ENCODE measurements around the gene KCNQ1OT1. TPM values are rescaled to one million over a fixed set of nuclear protein-coding genes. Genes with fewer than 3 reads are reported as not detected.

Gene KCNQ1OT1
- polyA plus RNA-seq, 6 donors from 2014 or later, result 0.08 to 0.28 (median 0.12) TPM

- Mint-ChIP-seq H3K4me3 (no peak overlapping the region), H3K4me1 (peaks cover 5 to 9% (median 8%) of the 10 kb centered on the region in 3 donors), H3K36me3 (peaks cover 25 to 48% of the 10 kb centered on the region in 2 donors), H3K27me3 (peaks cover 0 to 11% (median 0%) of the 10 kb centered on the region in 3 donors), H3K27ac (peak overlapping the region in 1 of 6 donors; percentile 47), H3K9me3 (peaks cover 4 to 30% (median 17%) of the 10 kb centered on the region in 7 donors)
- DNase-seq (no peak), ATAC-seq (ENCODE audit: low read depth in 2 of 2) (no peak)
Observed at GRCh38 chr11:2657697-2658284, 42.0 kb downstream of the KCNQ1OT1 start.

- Mint-ChIP-seq H3K4me1 (peaks cover 5 to 11% (median 9%) of the 10 kb centered on the region in 3 donors), H3K27me3 (peaks cover 0 to 11% (median 0%) of the 10 kb centered on the region in 3 donors), H3K4me3 (no peak overlapping the region), H3K9me3 (peaks cover 4 to 30% (median 17%) of the 10 kb centered on the region in 7 donors), H3K27ac (no peak overlapping the region), H3K36me3 (peaks cover 25 to 54% of the 10 kb centered on the region in 2 donors)
- no peak for DNase-seq
- ATAC-seq (ENCODE audit: low read depth in 2 of 2), result no peak
Observed at GRCh38 chr11:2656859-2657258, 42.9 kb downstream of the KCNQ1OT1 start.

- Mint-ChIP-seq H3K27ac (peak overlapping the region in 2 of 6 donors; percentile 23 to 28), H3K36me3 (peaks cover 29 to 58% of the 10 kb centered on the region in 2 donors)
- no peak for DNase-seq
Observed at GRCh38 chr11:2655834-2656622, 43.8 kb downstream of the KCNQ1OT1 start.

GRCh38 chr11:2655016-2655719 is 44.6 kb downstream of the KCNQ1OT1 start:
- peaks cover 5 to 11% (median 9%) of the 10 kb centered on the region in 3 donors for H3K4me1 Mint-ChIP-seq
- H3K9me3 Mint-ChIP-seq, result peaks cover 9 to 34% (median 24%) of the 10 kb centered on the region in 7 donors
- H3K4me3 Mint-ChIP-seq, result no peak overlapping the region
- H3K27ac Mint-ChIP-seq, result peak overlapping the region in 1 of 6 donors; percentile 23
- peaks cover 0 to 11% (median 0%) of the 10 kb centered on the region in 3 donors for H3K27me3 Mint-ChIP-seq
- peaks cover 24 to 60% of the 10 kb centered on the region in 2 donors for H3K36me3 Mint-ChIP-seq
- no peak for ATAC-seq (ENCODE audit: low read depth in 2 of 2)
- DNase-seq, result no peak

More at GRCh38 chr11:2655834-2656622, 43.8 kb downstream of the KCNQ1OT1 start:
- Mint-ChIP-seq H3K27me3 (peaks cover 0 to 11% (median 0%) of the 10 kb centered on the region in 3 donors), H3K9me3 (peaks cover 7 to 34% (median 22%) of the 10 kb centered on the region in 7 donors), H3K4me3 (no peak overlapping the region), H3K4me1 (peaks cover 5 to 11% (median 9%) of the 10 kb centered on the region in 3 donors)
- ATAC-seq (ENCODE audit: low read depth in 2 of 2), result no peak

- peaks cover 5 to 11% (median 9%) of the 10 kb centered on the region in 3 donors for H3K4me1 Mint-ChIP-seq
- H3K36me3 Mint-ChIP-seq, result peaks cover 30 to 67% of the 10 kb centered on the region in 2 donors
- DNase-seq (no peak), ATAC-seq (ENCODE audit: low read depth in 2 of 2) (no peak)
- H3K9me3 Mint-ChIP-seq, result peaks cover 16 to 37% (median 28%) of the 10 kb centered on the region in 7 donors
- H3K4me3 Mint-ChIP-seq, result no peak overlapping the region
- H3K27me3 Mint-ChIP-seq, result peaks cover 0 to 11% (median 0%) of the 10 kb centered on the region in 3 donors
- peak overlapping the region in 1 of 6 donors; percentile 93 for H3K27ac Mint-ChIP-seq
Observed at GRCh38 chr11:2653930-2654739, 45.7 kb downstream of the KCNQ1OT1 start.

- Mint-ChIP-seq H3K27ac (no peak overlapping the region), H3K9me3 (peaks cover 17 to 37% (median 32%) of the 10 kb centered on the region in 7 donors), H3K36me3 (peaks cover 35 to 67% of the 10 kb centered on the region in 2 donors), H3K27me3 (peaks cover 0 to 11% (median 0%) of the 10 kb centered on the region in 3 donors), H3K4me3 (no peak overlapping the region), H3K4me1 (peaks cover 5 to 11% (median 9%) of the 10 kb centered on the region in 3 donors)
- ATAC-seq (ENCODE audit: low read depth in 2 of 2), result no peak
- DNase-seq, result no peak
Observed at GRCh38 chr11:2653198-2653551, 46.6 kb downstream of the KCNQ1OT1 start.

GRCh38 chr11:2652333-2653197 is 47.2 kb downstream of the KCNQ1OT1 start:
- Mint-ChIP-seq H3K9me3 (peaks cover 17 to 42% (median 38%) of the 10 kb centered on the region in 7 donors), H3K4me1 (peaks cover 5 to 11% (median 9%) of the 10 kb centered on the region in 3 donors), H3K27me3 (peaks cover 0 to 11% (median 0%) of the 10 kb centered on the region in 3 donors), H3K27ac (no peak overlapping the region), H3K36me3 (peaks cover 36 to 73% of the 10 kb centered on the region in 2 donors), H3K4me3 (no peak overlapping the region)
- DNase-seq (no peak), ATAC-seq (ENCODE audit: low read depth in 2 of 2) (no peak)

GRCh38 chr11:2651826-2652271 is 47.9 kb downstream of the KCNQ1OT1 start:
- no peak for DNase-seq
- Mint-ChIP-seq H3K4me3 (peak overlapping the region in 1 of 8 donors; percentile 9), H3K27me3 (peaks cover 0 to 17% (median 0%) of the 10 kb centered on the region in 3 donors), H3K36me3 (peaks cover 40 to 75% of the 10 kb centered on the region in 2 donors), H3K27ac (no peak overlapping the region), H3K4me1 (peaks cover 5 to 11% (median 9%) of the 10 kb centered on the region in 3 donors), H3K9me3 (peaks cover 21 to 49% (median 45%) of the 10 kb centered on the region in 7 donors)
- ATAC-seq (ENCODE audit: low read depth in 2 of 2), result no peak

GRCh38 chr11:2651054-2651617 is 48.7 kb downstream of the KCNQ1OT1 start:
- H3K9me3 Mint-ChIP-seq, result peaks cover 21 to 56% (median 47%) of the 10 kb centered on the region in 7 donors
- peaks cover 42 to 71% of the 10 kb centered on the region in 2 donors for H3K36me3 Mint-ChIP-seq
- DNase-seq (no peak), ATAC-seq (ENCODE audit: low read depth in 2 of 2) (no peak)
- peak overlapping the region in 3 of 6 donors; percentile 0 to 33 (median 23) for H3K27ac Mint-ChIP-seq
- peak overlapping the region in 1 of 8 donors; percentile 29 for H3K4me3 Mint-ChIP-seq
- peaks cover 5 to 7% (median 5%) of the 10 kb centered on the region in 3 donors for H3K4me1 Mint-ChIP-seq
- H3K27me3 Mint-ChIP-seq, result peaks cover 0 to 15% (median 0%) of the 10 kb centered on the region in 3 donors

GRCh38 chr11:2650343-2650867 is 49.4 kb downstream of the KCNQ1OT1 start:
- H3K4me3 Mint-ChIP-seq, result no peak overlapping the region
- peaks cover 0 to 10% (median 0%) of the 10 kb centered on the region in 3 donors for H3K27me3 Mint-ChIP-seq
- no peak for ATAC-seq (ENCODE audit: low read depth in 2 of 2)
- H3K36me3 Mint-ChIP-seq, result peaks cover 42 to 65% of the 10 kb centered on the region in 2 donors
- H3K9me3 Mint-ChIP-seq, result peaks cover 22 to 62% (median 51%) of the 10 kb centered on the region in 7 donors
- H3K4me1 Mint-ChIP-seq, result peaks cover 0 to 7% (median 0%) of the 10 kb centered on the region in 3 donors
- no peak overlapping the region for H3K27ac Mint-ChIP-seq
- no peak for DNase-seq

- Mint-ChIP-seq H3K27me3 (peaks cover 0 to 10% (median 0%) of the 10 kb centered on the region in 3 donors), H3K4me1 (peaks cover 0 to 7% (median 0%) of the 10 kb centered on the region in 3 donors), H3K9me3 (peaks cover 24 to 66% (median 54%) of the 10 kb centered on the region in 7 donors), H3K36me3 (peaks cover 42 to 66% of the 10 kb centered on the region in 2 donors), H3K4me3 (peak overlapping the region in 1 of 8 donors; percentile 2), H3K27ac (peak overlapping the region in 1 of 6 donors; percentile 65)
- ATAC-seq (ENCODE audit: low read depth in 2 of 2), result no peak
- DNase-seq, result no peak
Observed at GRCh38 chr11:2649848-2650247, 49.9 kb downstream of the KCNQ1OT1 start.

All from naive B cell (primary cell).